ENCODE measurements around the gene TAF1C. TPM values are rescaled to one million over a fixed set of nuclear protein-coding genes. Genes with fewer than 3 reads are reported as not detected.

Gene TAF1C
- total and polyA plus RNA-seq, 2 donors (not counting 3 experiments of a cell fraction or from before 2014, with no cell fraction given) = 57.2 to 77.6 TPM

DNA sequence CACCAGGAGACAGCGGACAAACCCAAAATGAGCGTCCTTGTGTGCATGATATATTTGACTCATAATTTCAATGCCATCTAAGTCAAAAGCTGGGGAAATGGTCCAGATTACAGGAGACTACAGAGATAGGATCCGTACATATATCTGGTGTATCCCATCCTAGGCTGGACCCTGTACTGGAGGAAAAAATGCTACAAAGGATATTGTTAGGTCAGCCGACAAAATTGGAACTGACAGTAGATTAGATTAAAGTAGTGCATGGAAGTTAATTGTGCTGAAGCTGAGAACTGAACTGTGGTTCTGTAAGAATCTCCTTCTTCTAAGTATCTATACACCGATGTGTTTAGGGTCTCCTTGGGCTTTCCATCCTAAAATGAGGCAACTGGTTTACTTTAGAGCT lies 28.7 kb upstream of the TAF1C start:
- no TSS peak for BruUV-seq (replicated peaks)
- Histone ChIP-seq H3K9me1 (replicated peaks; ENCODE audit: control insufficient read depth, extremely low read depth, insufficient read depth, low read length) (no peaks in the 10 kb centered on the region), H3K4me1 (ENCODE audit: control insufficient read depth, extremely low read depth, insufficient read depth, low read length) (no peaks in the 10 kb centered on the region), H3K9me3 (replicated peaks; ENCODE audit: control insufficient read depth, insufficient read depth, low read length) (no peaks in the 10 kb centered on the region), H3K27me3 (ENCODE audit: control insufficient read depth in 2 of 2, insufficient read depth in 2 of 2, low read length in 2 of 2) (peaks cover 5 to 6% of the 10 kb centered on the region in 2 experiments), H3K9ac (replicated peaks; ENCODE audit: extremely low read depth, insufficient read depth, low read length) (no peak overlapping the region), H3K36me3 (ENCODE audit: control insufficient read depth in 2 of 2, extremely low read depth in 1 of 2, insufficient read depth in 2 of 2, low read length in 2 of 2) (no peaks in the 10 kb centered on the region), H3K79me2 (ENCODE audit: control insufficient read depth, insufficient read depth, low read length) (no peaks in the 10 kb centered on the region), H4K20me1 (replicated peaks; ENCODE audit: control insufficient read depth, extremely low read depth, insufficient read depth, low read length) (no peaks in the 10 kb centered on the region), H3K27ac (ENCODE audit: insufficient read depth, low read depth, low read length) (no peak overlapping the region), H3K4me3 (replicated peaks in 1 of 3; ENCODE audit: insufficient read depth in 1 of 3, low read depth in 1 of 3, low read length in 3 of 3) (no peak overlapping the region), H2AFZ (ENCODE audit: low read depth, low read length) (no peak overlapping the region), H3K4me2 (ENCODE audit: insufficient read depth, low read length) (no peak overlapping the region)
- TF ChIP-seq CTCF (IDR thresholded peaks at IDR 0.05; ENCODE audit: extremely low read depth in 1 of 2, insufficient read depth in 1 of 2, low read depth in 1 of 2, low read length in 2 of 2) (no peak), MYC (IDR thresholded peaks at IDR 0.05; ENCODE audit: low read depth, low read length) (no peak), FOS (IDR thresholded peaks at IDR 0.05; ENCODE audit: borderline replicate concordance, insufficient read depth, low read length) (no peak), EZH2 (IDR thresholded peaks at IDR 0.05; ENCODE audit: borderline replicate concordance, low read depth, low read length, severe bottlenecking) (no peak), POLR2A (IDR thresholded peaks at IDR 0.05; ENCODE audit: low read depth, low read length) (no peak), GATA2 (IDR thresholded peaks at IDR 0.05; ENCODE audit: insufficient read depth, insufficient read length, low read depth, low read length) (no peak), JUN (IDR thresholded peaks at IDR 0.05; ENCODE audit: borderline replicate concordance, insufficient read depth, insufficient read length, low read depth) (no peak), MAX (IDR thresholded peaks at IDR 0.05; ENCODE audit: insufficient read depth, insufficient read length) (no peak), POLR2AphosphoS5 (IDR thresholded peaks at IDR 0.05; ENCODE audit: insufficient read depth, low read depth, low read length) (no peak)
- intact Hi-C loops (cut with micrococcal nuclease) = no loop called here
- DNase-seq (ENCODE audit: low read depth, low spot score) = no peak
- FAIRE-seq = no peak
- dilution Hi-C loops (cut with MboI; ENCODE audit: extremely low pct_ligation_motif_present, low sequenced_read_pairs) = no loop called here
- ChIA-PET CTCF (no interaction called here), POLR2A (no interaction called here)

All from endothelial cell of umbilical vein (primary cell).